Esophagus muscularis mucosa (tissue), 4 donors: ENCODE data around the gene SLC35G6. TPM values are rescaled to one million over a fixed set of nuclear protein-coding genes. Genes with fewer than 3 reads are reported as not detected.

Experiments
- DNase-seq: peaks from one replicate; pipeline ENCODE4 v3.0.0-alpha.2; 2017; ENCODE audit errors: extremely low spot score
- H3K27ac ChIP-seq, 4 donors: fragments of 200-600 bp; sonication (generic); replicated peaks in 1 of 4; 1 replicate in 3 of 4; 2 replicates in 1 of 4; pipeline ENCODE4 v1.5.1; 2016 to 2019; ENCODE audit warnings: mild to moderate bottlenecking in 1 of 4
- H3K27me3 ChIP-seq, 4 donors: fragments of 200-600 bp; sonication (generic); one replicate each; pipeline versions ENCODE4 v1.5.1 to v1.6.0; 2016 to 2019
- H3K36me3 ChIP-seq, 4 donors: fragments of 200-600 bp; sonication (generic); one replicate each; pipeline ENCODE4 v1.5.1; 2016 to 2019
- H3K4me1 ChIP-seq, 4 donors: fragments of 200-600 bp; sonication (generic); one replicate each; pipeline ENCODE4 v1.5.1; 2016 to 2019
- H3K4me3 ChIP-seq, 4 donors: fragments of 200-600 bp; sonication (generic); 1 replicate in 2 of 4; 2 replicates in 2 of 4; pipeline ENCODE4 v1.5.1; 2016 to 2019; ENCODE audit warnings: mild to moderate bottlenecking in 4 of 4, moderate library complexity in 1 of 4
- H3K9me3 ChIP-seq, 4 donors: fragments of 200-600 bp; sonication (generic); 1 replicate in 3 of 4; 2 replicates in 1 of 4; pipeline ENCODE4 v1.5.1; 2016 to 2019
- EP300 ChIP-seq: sonication (generic); formaldehyde crosslinking; IDR thresholded peaks from one replicate; pipeline ENCODE4 v1.6.1; 2017; ENCODE audit warnings: antibody characterized with exemption
- POLR2A ChIP-seq: fragments of 450-650 bp; IDR thresholded peaks from one replicate; pipeline ENCODE4 v1.6.1; 2017; ENCODE audit warnings: antibody characterized with exemption, moderate library complexity, mild to moderate bottlenecking, low read depth
- POLR2AphosphoS5 ChIP-seq, 2 donors: sonication (generic); formaldehyde crosslinking; IDR thresholded peaks; one replicate each; pipeline ENCODE4 v1.6.1; 2017; ENCODE audit warnings: antibody characterized with exemption in 2 of 2
- WGBS: methylation state at CpG from one replicate; pipeline ENCODE4 v1.1.5; 2018; 5-methylcytosine and 5-hydroxymethylcytosine counted together
- intact Hi-C: fragments of 100-400 bp; cut with DNase I; formaldehyde crosslinking; loops from one replicate; pipeline ENCODE4 v1.15.1; 2023
- total RNA-seq, 4 donors: library from RNA; depleted of rRNA; stranded (reverse); fragments of >200 nt; gene quantifications; one replicate each; pipeline versions ENCODE4 v1.1.0 to v1.2.1, GENCODE V29; 2016
- TF ChIP-seq, protein P1 (sequence below), 3 experiments: fragments of 200-600 bp in 2 of 3; fragments of 450-650 bp in 1 of 3; sonication (generic) in 2 of 3; IDR thresholded peaks; one replicate each; pipeline ENCODE4 v1.5.1; 2017 to 2019; ENCODE audit warnings: antibody characterized with exemption in 3 of 3, mild to moderate bottlenecking in 2 of 3, moderate library complexity in 1 of 3

SLC35G6 gene
- total RNA-seq, 4 donors from 2014 or later, result not detected

DNA sequence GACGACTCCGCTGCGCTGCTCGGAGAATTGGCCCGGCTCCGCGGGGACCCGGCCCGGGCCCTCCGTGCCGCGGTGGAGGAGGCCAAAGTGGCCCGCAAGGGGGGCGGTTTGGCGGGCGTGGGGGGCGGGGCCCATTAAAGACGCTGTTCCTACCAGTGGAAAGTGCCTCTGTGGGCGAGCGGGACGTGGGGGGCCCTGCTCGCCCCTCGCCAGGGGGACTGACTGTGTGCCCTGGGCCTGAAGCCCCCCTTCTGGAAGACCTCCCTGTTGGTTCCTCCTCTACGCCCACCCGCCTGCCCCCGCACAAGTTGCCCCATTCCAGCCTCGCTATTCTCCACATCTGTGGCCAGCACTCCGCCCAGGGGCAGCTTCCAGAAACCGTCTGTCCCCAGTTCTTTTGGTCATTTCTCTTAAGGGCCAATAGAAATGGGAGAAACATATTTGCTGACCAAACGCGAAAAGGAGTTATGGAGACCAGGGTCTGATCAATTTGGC, 43.8 kb upstream of the SLC35G6 start:
- peaks cover 0 to 90% (median 37%) of the 10 kb centered on the region in 4 donors for H3K27me3 ChIP-seq
- peak overlapping the region; percentile 41 to 62 (median 46) for H3K4me3 ChIP-seq
- H3K4me1 ChIP-seq, result peaks cover 57 to 71% (median 67%) of the 10 kb centered on the region in 4 donors
- intact Hi-C loops, result loop anchor here (2.0 to 5.0 kb wide), 4 partner anchors 33 to 120 kb away; partner anchors contain the start of genes TMEM256 and TNFSF13
- no peaks in the 10 kb centered on the region for H3K36me3 ChIP-seq
- DNase-seq, result no peak
- WGBS, result 61% methylated on average over 9 of the region's 31 CpGs
- H3K27ac ChIP-seq, result peak overlapping the region in 2 of 4 donors; percentile 64 to 75
- H3K9me3 ChIP-seq, result no peaks in the 10 kb centered on the region
- no peak for TF ChIP-seq POLR2A

DNA sequence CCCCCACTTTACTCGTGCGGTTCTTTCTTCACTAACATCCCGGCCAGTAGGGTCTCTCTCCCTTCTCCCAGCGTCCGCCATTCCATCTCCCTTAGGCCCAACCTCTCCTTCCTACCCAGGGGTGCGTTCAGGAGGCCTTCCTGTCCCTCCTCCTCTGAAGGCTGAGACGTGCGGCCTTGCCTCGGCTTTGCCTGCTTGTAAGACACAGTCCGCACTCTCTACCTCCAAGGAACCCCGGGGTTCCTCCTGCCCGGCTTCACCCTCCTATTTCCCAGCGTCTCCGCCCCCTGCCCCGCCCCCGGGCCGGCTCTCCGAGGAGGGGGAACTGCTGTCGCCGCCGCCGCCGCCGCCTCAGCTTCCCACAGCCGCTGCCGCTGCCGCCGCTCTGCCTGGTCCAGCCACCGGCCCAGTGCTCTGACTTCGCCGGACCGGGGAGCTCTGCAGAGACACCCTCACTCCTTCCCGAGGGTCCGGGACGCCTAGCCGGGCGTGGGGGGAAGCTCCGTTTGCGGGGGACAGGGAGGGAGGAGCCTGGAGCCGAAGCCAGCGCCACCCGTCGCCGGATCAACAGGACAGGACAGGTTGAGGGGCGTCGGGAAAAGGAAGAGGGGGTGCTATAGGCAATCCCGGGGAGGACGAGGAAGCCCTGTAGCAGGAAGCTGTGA, 43.2 kb upstream of the SLC35G6 start:
- Histone ChIP-seq H3K9me3 (no peaks in the 10 kb centered on the region), H3K4me3 (peak overlapping the region; percentile 42 to 62 (median 46)), H3K27me3 (peaks cover 0 to 96% (median 37%) of the 10 kb centered on the region in 4 donors), H3K4me1 (peaks cover 57 to 71% (median 67%) of the 10 kb centered on the region in 4 donors), H3K27ac (no peak overlapping the region), H3K36me3 (no peaks in the 10 kb centered on the region)
- intact Hi-C loops, result loop anchor here (2.0 to 5.0 kb wide), 4 partner anchors 33 to 119 kb away; partner anchors contain the start of genes TMEM256 and TNFSF13
- WGBS, result 27% methylated on average over 29 of the region's 48 CpGs
- DNase-seq, result no peak
- no peak for TF ChIP-seq POLR2AphosphoS5 (IDR thresholded peaks at IDR 0.05)
- no peak for TF ChIP-seq POLR2A
- TF ChIP-seq EP300, result no peak
- TF ChIP-seq, protein P1, sequence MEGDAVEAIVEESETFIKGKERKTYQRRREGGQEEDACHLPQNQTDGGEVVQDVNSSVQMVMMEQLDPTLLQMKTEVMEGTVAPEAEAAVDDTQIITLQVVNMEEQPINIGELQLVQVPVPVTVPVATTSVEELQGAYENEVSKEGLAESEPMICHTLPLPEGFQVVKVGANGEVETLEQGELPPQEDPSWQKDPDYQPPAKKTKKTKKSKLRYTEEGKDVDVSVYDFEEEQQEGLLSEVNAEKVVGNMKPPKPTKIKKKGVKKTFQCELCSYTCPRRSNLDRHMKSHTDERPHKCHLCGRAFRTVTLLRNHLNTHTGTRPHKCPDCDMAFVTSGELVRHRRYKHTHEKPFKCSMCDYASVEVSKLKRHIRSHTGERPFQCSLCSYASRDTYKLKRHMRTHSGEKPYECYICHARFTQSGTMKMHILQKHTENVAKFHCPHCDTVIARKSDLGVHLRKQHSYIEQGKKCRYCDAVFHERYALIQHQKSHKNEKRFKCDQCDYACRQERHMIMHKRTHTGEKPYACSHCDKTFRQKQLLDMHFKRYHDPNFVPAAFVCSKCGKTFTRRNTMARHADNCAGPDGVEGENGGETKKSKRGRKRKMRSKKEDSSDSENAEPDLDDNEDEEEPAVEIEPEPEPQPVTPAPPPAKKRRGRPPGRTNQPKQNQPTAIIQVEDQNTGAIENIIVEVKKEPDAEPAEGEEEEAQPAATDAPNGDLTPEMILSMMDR (IDR thresholded peaks at IDR 0.05), result no peak

DNA sequence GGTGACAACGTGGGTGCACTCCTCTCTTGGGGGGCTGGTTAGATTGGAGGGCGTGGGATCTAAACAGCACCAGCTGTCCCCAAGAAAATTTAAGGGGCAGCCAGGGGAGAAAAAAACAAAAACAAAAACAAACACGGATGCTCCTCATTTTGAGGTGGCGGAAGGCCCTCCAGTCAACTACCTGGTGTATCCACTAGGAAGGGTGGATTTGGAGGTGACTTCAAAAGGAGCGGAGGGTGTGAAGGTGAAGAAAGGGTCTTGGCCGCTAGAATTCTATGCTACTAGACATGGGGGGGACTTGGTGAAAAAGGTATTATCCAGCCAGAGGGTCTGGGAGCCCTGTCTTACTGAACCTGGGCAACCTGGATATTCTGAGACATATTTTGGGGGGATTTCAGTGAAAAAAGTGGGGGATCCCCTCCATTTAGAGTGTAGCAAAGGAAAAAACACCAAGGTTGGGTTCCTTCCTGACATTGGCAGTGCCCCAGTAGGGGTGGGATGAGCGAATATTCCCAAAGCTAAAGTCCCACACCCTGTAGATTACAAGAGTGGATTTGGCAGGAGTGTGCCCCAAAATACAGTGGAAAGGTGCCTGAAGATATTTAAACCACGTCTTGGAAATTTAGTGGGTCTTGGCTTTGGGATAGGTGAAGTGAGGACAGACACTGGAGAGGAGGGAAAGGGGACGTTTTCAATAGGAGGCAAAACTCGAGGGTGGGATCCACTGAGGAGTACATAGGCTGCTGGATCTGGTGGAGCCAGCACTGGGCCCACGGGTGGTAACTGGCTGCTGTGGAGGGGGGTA, 42.4 kb upstream of the SLC35G6 start:
- Histone ChIP-seq H3K27ac (no peak overlapping the region), H3K9me3 (no peaks in the 10 kb centered on the region), H3K4me3 (peak overlapping the region; percentile 43 to 62 (median 46)), H3K36me3 (no peaks in the 10 kb centered on the region), H3K27me3 (peaks cover 0 to 96% (median 37%) of the 10 kb centered on the region in 4 donors), H3K4me1 (peaks cover 57 to 71% (median 67%) of the 10 kb centered on the region in 4 donors)
- TF ChIP-seq POLR2A, result no peak
- TF ChIP-seq EP300, result no peak
- intact Hi-C loops, result loop anchor here (5.0 kb wide), 2 partner anchors 48 to 118 kb away; partner anchors contain the start of gene TNFSF13
- DNase-seq, result no peak
- WGBS, result 59% methylated on average over 11 of the region's 11 CpGs

DNA sequence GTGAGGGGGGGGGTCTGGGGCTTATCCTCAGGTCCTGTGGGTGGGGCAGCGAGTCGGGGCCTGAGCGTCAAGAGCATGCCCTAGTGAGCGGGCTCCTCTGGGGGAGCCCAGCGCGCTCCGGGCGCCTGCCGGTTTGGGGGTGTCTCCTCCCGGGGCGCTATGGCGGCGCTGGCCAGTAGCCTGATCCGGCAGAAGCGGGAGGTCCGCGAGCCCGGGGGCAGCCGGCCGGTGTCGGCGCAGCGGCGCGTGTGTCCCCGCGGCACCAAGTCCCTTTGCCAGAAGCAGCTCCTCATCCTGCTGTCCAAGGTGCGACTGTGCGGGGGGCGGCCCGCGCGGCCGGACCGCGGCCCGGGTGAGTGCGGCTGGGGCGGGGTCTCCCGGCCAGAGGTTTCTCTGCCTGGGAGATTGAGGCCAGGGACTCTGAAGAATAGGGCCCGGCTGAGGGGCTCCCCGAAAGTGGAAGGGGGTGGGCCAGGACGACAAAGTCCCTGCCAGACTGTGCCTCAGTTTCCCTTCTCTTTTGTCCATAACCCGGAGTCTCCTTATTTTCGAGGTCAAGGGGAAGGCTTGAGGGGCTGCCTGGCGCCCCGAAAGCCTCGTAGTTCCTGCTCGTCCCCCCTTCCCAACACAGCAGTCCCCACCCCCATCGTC, 41.7 kb upstream of the SLC35G6 start, which contains the start of gene FGF11:
TSS of gene FGF11 (plus strand) at position 51 of the 651 bp plus-strand sequence. CDS start at position 160, 109 bp downstream.
- no peak for TF ChIP-seq POLR2AphosphoS5 (IDR thresholded peaks at IDR 0.05)
- TF ChIP-seq EP300, result no peak
- no peak for TF ChIP-seq POLR2A
- TF ChIP-seq, protein P1 (IDR thresholded peaks at IDR 0.05), result no peak
- Histone ChIP-seq H3K4me1 (peaks cover 59 to 72% (median 67%) of the 10 kb centered on the region in 4 donors), H3K36me3 (no peaks in the 10 kb centered on the region), H3K9me3 (no peaks in the 10 kb centered on the region), H3K4me3 (peak within 1 kb of the TSS; percentile 43 to 62 (median 46)), H3K27ac (no peak within 1 kb of the TSS), H3K27me3 (peaks cover 0 to 97% (median 37%) of the 10 kb centered on the region in 4 donors)
- intact Hi-C loops, result loop anchor here (5.0 kb wide), 2 partner anchors 48 to 118 kb away; partner anchors contain the start of gene TNFSF13
- 6% methylated on average over 20 of the region's 50 CpGs for WGBS
- DNase-seq, result no peak

DNA sequence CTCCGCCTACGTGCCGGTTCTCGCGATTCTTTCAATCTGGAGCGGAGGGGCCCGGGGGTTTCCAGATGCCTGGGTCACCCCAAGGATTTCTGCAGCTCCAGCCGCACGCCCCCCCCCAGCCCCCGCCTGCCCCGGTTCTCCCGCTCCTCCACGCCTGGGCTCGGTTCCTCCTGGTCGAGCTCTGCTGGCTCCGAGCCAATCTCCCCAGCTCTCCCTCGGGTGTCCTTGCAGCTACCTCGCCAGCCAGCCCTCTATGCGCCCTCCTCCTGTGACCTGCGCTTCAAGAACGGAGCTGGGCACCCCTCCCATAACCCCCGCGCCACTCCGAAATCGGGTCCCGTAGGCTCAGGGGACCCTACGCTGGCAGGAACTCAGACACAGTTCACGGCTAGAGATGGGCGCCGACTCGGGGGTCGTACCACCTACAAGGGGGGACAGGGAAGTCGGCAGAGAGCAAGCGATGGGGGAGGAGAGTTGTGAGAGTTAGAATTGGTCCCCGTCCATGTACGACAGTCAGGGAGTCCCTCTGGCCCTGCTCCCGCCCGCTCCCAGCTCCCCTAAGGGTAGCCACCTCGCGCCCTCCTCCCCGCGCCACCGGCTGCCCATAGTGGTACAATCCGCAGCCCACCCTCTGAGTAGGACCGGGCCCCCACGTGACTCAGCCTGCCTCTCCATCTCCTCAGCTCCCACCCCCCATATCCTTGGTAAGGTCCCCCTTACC, 41.0 kb upstream of the SLC35G6 start:
- DNase-seq, result no peak
- TF ChIP-seq POLR2AphosphoS5 (IDR thresholded peaks at IDR 0.05) (no peak), POLR2A (no peak), EP300 (no peak)
- H3K4me1 ChIP-seq, result peaks cover 64 to 72% (median 68%) of the 10 kb centered on the region in 4 donors
- H3K27ac ChIP-seq, result no peak overlapping the region
- intact Hi-C loops, result no loop called here
- H3K36me3 ChIP-seq, result no peaks in the 10 kb centered on the region
- peak overlapping the region; percentile 37 to 48 (median 40) for H3K4me3 ChIP-seq
- 7% methylated on average over 23 of the region's 46 CpGs for WGBS
- no peaks in the 10 kb centered on the region for H3K9me3 ChIP-seq
- H3K27me3 ChIP-seq, result peaks cover 0 to 98% (median 43%) of the 10 kb centered on the region in 4 donors
